IPS-18a (cell line): ENCODE measurements around the gene MAGEA9B.
"Not testable (repeated sequence)": the region's sequence is repeated elsewhere in the genome, so short reads cannot be mapped to it uniquely, and the experiment has no call there.

Source experiments
- H3K27ac ChIP-seq: one replicate; pipeline ENCODE4 v1.5.1; 2013; ENCODE audit warnings: low read length
- H3K27me3 ChIP-seq: one replicate; pipeline ENCODE4 v1.6.1; 2013; ENCODE audit warnings: mild to moderate bottlenecking, low read length; ENCODE audit not compliant: control insufficient read depth, insufficient read depth
- H3K36me3 ChIP-seq: one replicate; pipeline ENCODE4 v1.6.1; 2013; ENCODE audit warnings: low read depth, low read length; ENCODE audit not compliant: control insufficient read depth
- H3K4me1 ChIP-seq: one replicate; pipeline ENCODE4 v1.6.1; 2013; ENCODE audit warnings: low read depth, low read length; ENCODE audit not compliant: control insufficient read depth
- H3K4me3 ChIP-seq: one replicate; pipeline ENCODE4 v1.5.1; 2013; ENCODE audit warnings: low read length
- H3K9ac ChIP-seq: one replicate; pipeline ENCODE4 v1.6.1; 2013; ENCODE audit warnings: mild to moderate bottlenecking, low read length, moderate library complexity
- H3K9me3 ChIP-seq: one replicate; pipeline ENCODE4 v1.6.1; 2013; ENCODE audit warnings: low read depth, low read length; ENCODE audit not compliant: control insufficient read depth

The MAGEA9B gene

GRCh38 chrX:149545545-149546543 is 41.4 kb downstream of the MAGEA9B start:
- H3K27ac ChIP-seq, H3K9me3 ChIP-seq, H3K4me1 ChIP-seq, H3K36me3 ChIP-seq, H3K9ac ChIP-seq, H3K4me3 ChIP-seq, H3K27me3 ChIP-seq: not testable (repeated sequence)

DNA sequence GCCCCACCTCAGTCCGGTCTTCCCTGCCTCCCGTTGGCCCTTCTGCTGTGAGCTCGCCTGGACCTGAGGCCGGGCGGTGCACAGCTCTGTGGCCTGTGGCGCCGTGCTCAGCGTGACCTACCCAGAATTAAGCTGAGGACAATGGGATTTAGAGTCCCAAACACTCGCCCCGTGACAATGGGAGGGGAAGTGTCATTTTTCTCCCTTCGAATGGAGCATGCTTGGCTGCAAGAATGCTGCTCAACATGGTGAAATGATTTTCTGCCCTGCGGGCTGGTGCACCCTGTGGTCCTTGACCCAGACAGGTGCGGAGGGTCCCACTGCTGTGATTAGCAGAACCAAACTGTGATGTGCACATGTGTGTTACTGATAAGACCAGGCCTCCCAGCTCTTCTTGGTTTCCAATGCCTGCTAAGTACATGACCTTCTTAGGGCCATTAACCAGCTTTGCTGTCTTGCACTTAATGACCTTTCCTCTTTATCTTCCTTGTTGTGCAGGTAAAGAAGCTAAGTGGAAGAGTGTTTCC is 45.7 kb downstream of the MAGEA9B start:
- no peaks in the 10 kb centered on the region for H3K4me1 ChIP-seq
- H3K27me3 ChIP-seq = peaks cover 8% of the 10 kb centered on the region
- H3K9me3 ChIP-seq = no peaks in the 10 kb centered on the region
- H3K4me3 ChIP-seq = peak overlapping the region; percentile 72
- H3K36me3 ChIP-seq = no peaks in the 10 kb centered on the region
- no peak overlapping the region for H3K27ac ChIP-seq
- H3K9ac ChIP-seq = no peak overlapping the region

DNA sequence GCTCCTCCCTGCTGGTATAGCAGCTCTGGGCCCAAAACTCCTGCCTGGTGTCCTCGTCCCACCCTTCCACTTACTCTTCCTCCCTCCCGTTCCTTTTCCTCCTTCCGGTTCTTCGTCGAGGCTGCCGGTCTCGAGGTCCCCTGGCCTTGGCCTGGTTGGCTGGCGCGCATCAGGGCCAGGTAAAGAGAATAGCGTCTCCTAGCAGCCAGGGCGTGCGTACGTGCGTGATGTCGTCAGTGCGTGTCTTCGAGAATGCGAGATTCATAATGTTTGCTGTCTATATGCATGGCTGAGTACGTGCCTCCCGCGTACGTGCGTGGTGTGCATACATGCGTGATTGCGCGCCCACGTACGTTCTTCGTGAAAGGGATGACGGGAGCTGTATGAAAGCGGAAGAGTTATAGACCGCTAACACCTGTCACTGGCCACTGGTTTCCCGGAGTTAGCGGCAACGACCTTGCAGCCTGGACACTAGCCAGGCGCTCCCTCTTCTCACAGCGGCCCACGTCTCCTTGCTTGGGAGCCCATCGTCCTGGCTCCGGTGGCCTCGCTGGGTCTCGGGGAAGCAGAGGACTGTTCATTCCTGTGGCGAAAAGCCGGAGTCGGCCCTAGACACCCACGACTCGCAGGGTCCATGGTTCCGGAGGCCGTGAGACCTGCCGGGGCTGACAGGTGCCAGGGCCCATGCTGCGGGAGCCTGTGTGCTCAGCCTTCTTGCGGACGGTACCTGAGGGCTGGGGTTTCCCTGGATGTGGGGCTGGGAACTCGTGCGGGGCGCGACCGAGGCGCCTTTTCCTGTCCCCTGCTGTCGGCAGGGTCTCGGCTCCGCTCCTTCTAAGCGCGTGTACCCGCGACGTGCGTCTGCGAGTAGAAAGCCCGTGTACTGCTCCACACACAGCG is 46.4 kb downstream of the MAGEA9B start, which contains the start of gene EOLA1:
Gene EOLA1 (plus strand): TSS at position 392 of the 900 bp plus-strand sequence. CDS start 4,619 bp downstream, outside the sequence.
- H3K9me3 ChIP-seq = no peaks in the 10 kb centered on the region
- no peak within 1 kb of the TSS for H3K27ac ChIP-seq
- peak within 1 kb of the TSS; percentile 38 for H3K9ac ChIP-seq
- peak within 1 kb of the TSS; percentile 72 for H3K4me3 ChIP-seq
- H3K27me3 ChIP-seq = peaks cover 8% of the 10 kb centered on the region
- no peaks in the 10 kb centered on the region for H3K4me1 ChIP-seq
- no peaks in the 10 kb centered on the region for H3K36me3 ChIP-seq

GRCh38 chrX:149540131-149540620 is 47.1 kb downstream of the MAGEA9B start:
- H3K36me3 ChIP-seq = no peaks in the 10 kb centered on the region
- no peaks in the 10 kb centered on the region for H3K9me3 ChIP-seq
- peak overlapping the region; percentile 38 for H3K9ac ChIP-seq
- H3K4me1 ChIP-seq = no peaks in the 10 kb centered on the region
- H3K27me3 ChIP-seq = peaks cover 8% of the 10 kb centered on the region
- no peak overlapping the region for H3K27ac ChIP-seq
- peak overlapping the region; percentile 72 for H3K4me3 ChIP-seq

DNA sequence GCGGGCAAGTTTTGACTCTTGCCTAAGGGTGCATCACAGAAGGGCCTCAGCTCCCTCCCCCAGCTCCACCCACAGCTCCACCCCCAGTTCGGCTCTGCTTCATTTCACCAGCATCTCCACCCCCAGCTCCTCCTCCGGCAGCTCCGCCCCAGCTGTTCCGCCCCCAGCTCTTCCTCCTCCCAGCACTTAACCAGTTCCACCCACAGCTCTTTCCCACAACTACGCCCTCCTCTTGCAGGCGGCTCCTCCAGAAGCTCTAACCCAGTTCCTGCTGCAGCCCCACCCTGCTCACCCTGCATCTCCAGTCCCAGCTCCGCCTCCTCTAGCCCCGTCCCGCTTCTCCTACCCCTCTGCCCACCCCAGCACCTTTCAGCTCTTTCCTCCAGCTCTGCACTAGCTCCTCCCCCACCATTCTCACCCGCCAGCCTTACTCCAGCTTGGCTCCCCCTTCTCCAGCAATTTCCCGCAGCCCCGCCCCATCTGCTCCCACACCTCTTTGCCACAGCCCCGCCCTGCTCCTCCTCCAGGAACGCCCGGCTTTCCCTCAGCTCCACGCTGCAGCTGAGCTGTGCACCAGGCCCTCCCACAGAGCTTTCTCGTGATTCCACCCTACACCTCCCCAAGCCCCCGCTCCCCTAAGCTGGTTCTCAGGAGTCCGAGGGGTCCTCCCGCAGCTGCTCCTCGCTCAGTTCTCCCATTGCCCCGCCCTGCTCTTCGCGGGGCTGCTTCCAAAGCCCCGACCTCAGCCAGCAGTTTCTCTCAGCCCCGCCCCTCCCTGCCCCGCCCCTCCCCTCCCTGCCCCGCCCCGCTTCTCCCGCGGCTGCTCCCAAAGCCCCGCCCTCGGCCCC is 47.8 kb downstream of the MAGEA9B start:
- H3K27ac ChIP-seq = no peak overlapping the region
- H3K4me3 ChIP-seq = peak overlapping the region; percentile 61
- peaks cover 8% of the 10 kb centered on the region for H3K27me3 ChIP-seq

GRCh38 chrX:149537474-149537873 is 49.8 kb downstream of the MAGEA9B start:
- H3K4me1 ChIP-seq, H3K4me3 ChIP-seq, H3K27me3 ChIP-seq, H3K27ac ChIP-seq, H3K9me3 ChIP-seq, H3K9ac ChIP-seq, H3K36me3 ChIP-seq: not testable (repeated sequence)

More for the DNA sequence above, 47.8 kb downstream of the MAGEA9B start:
- H3K36me3 ChIP-seq = no peaks in the 10 kb centered on the region
- no peaks in the 10 kb centered on the region for H3K9me3 ChIP-seq
- H3K9ac ChIP-seq = peak overlapping the region; percentile 39
- H3K4me1 ChIP-seq = no peaks in the 10 kb centered on the region

GRCh38 chrX:149534926-149535602 is 52.2 kb downstream of the MAGEA9B start:
- H3K27ac ChIP-seq, H3K9me3 ChIP-seq, H3K4me1 ChIP-seq: not testable (repeated sequence)

DNA sequence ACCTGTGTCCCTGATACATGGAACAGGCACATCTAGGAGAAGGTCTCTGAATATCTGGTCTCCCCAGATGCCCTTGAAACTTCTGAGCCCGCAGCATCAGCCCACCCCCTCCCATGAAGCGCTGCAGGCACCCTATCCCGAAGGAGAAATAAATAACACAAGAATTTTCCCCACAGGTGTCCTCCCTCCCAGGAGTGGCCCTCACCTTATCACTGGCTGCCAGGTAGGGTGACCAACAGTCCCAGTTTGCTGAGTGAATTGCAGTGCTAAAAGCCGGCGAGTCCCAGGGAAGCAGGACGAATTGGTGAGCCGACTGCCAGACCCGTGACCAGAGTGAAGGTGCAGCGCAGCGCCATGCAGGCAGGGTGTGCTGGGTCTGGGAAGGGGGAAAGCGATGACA is 53.3 kb downstream of the MAGEA9B start:
- H3K27me3 ChIP-seq, H3K36me3 ChIP-seq, H3K4me1 ChIP-seq, H3K9ac ChIP-seq, H3K4me3 ChIP-seq, H3K27ac ChIP-seq, H3K9me3 ChIP-seq: not testable (repeated sequence)

More at GRCh38 chrX:149534926-149535602, 52.2 kb downstream of the MAGEA9B start:
- H3K36me3 ChIP-seq, H3K27me3 ChIP-seq, H3K4me3 ChIP-seq, H3K9ac ChIP-seq: not testable (repeated sequence)

DNA sequence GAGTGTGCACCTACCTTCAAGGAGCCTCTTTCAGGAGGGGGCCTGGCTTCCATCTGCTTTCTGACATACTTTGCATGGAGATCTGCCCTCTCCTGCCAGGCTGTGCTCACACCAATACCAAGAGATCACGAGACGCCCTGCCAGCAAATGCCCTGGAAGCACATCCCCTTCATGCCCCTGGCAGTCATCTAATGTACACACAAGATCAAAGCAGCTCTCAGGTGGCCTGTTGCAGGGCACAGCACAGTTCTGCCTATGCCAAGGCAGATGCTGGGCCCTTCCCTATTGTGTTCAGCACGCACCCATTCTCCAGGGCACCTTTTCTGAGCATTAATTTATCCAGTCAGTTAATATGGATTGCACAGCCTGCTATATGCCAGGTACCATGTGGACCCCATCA is 54.4 kb downstream of the MAGEA9B start:
- not testable (repeated sequence) for H3K36me3 ChIP-seq, H3K27me3 ChIP-seq, H3K4me3 ChIP-seq, H3K4me1 ChIP-seq, H3K9ac ChIP-seq, H3K9me3 ChIP-seq, H3K27ac ChIP-seq
